NCI-H1694 treated with DMSO at 0.1 percent for 48 hours (cell line): ENCODE measurements around the gene ELAPOR2.
A peak's percentile ranks its signal among the peaks of the same experiment; 100 is the strongest.
"Not testable (repeated sequence)": the region's sequence is repeated elsewhere in the genome, so short reads cannot be mapped to it uniquely, and the experiment has no call there.

Experiments used
- DNase-seq: peaks from one replicate; lab custom pipeline; 2025; lab: John Stamatoyannopoulos, UW

Gene ELAPOR2

DNA sequence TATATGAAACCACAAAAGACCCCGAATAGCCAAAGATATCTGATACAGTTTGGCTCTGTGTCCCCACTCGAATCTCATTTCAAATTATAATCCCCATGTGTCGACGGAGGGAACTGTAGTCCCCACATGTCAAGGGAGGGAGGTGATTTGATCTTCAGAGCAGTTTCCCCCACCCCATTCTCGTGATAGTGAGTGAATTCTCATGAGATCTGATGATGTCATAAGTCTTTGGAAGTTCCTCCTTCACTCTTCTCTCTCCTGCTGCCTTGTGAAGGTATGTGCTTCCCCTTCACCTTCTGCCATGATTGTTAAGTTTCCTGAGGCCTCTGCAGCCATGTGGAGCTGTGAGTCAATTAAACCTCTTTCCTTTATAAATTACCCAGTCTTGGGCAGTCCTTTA is 13.0 kb downstream of the ELAPOR2 start:
- DNase-seq, result no peak

DNA sequence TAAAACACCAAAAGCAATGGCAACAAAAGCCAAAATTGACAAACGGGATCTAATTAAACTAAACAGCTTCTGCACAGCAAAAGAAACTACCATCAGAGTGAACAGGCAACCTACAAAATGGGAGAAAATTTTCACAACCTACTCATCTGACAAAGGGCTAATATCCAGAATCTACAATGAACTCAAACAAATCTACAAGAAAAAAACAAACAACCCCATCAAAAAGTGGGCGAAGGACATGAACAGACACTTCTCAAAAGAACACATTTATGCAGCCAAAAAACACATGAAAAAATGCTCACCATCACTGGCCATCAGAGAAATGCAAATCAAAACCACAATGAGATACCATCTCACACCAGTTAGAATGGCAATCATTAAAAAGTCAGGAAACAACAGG is 14.7 kb downstream of the ELAPOR2 start:
- not testable (repeated sequence) for DNase-seq

DNA sequence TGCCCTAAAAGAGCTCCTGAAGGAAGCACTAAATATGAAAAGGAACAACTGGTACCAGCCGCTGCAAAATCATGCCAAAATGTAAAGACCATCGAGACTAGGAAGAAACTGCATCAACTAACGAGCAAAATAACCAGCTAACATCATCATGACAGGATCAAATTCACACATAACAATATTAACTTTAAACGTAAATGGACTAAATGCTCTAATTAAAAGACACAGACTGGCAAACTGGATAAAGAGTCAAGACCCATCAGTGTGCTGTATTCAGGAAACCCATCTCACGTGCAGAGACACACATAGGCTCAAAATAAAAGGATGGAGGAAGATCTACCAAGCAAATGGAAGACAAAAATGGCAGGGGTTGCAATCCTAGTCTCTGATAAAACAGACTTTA is 17.9 kb downstream of the ELAPOR2 start:
- not testable (repeated sequence) for DNase-seq

DNA sequence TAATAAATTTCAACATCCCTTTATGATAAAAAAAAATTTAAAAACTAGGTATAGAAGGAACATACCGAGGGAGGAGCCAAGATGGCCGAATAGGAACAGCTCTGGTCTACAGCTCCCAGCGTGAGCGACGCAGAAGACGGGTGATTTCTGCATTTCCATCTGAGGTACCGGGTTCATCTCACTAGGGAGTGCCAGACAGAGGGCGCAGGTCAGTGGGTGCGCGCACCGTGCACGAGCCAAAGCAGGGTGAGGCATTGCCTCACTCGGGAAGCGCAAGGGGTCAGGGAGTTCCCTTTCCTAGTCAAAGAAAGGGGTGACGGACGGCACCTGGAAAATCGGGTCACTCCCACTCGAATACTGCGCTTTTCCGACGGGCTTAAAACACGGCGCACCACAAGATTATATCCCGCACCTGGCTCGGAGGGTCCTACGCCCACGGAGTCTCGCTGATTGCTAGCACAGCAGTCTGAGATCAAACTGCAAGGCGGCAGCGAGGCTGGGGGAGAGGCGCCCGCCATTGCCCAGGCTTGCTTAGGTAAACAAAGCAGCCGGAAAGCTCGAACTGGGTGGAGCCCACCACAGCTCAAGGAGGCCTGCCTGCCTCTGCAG is 19.7 kb downstream of the ELAPOR2 start:
- peak; percentile 76 for DNase-seq

DNA sequence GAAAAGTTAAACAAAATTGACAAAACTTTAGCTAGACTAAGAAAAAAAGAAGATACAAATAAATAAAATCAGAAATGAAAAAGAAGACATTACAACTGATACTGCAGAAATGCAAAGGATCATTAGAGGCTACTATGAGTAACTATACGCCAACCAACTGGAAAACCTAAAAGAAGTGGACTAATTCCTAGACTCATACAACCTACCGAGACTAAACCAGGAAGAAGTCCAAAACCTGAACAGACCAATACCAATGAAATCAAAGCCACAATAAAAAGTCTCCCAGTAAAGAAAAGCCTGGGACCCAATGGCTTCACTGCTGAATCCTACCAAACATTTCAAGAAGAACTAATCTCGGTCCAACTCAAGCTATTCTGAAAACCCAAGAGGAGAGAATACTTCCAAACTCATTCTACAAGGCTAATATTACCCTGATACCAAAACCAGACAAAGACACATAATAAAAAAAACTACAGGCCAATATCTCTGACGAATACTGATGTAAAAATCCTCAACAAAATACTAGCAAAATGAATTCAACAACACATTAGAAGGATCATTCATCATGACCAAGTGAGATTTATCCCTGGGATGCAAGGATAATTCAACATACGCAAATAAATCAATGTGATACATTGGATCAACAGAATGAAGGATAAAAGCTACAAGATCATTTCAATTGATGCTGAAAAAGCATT is 20.3 kb downstream of the ELAPOR2 start:
- peak; percentile 76 for DNase-seq

DNA sequence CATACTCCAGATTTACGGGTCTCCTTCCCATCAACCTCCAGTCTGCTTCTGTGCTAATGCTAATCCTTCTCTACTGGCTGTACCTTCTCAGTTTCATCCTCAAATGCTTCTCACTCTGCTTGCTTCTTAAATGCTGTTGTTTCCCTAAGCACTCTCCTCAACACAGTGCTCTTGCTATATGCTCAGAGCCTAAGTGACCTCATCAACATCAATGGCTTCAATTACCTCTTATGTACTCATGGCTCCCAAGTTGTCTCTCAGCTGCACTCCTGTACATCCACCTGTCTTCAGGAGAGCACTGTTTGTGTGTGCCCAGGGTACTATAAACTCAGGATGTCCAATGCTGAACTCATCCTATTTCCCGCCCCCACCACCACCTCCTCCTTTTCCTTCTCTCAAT is 22.5 kb downstream of the ELAPOR2 start:
- DNase-seq, result no peak

DNA sequence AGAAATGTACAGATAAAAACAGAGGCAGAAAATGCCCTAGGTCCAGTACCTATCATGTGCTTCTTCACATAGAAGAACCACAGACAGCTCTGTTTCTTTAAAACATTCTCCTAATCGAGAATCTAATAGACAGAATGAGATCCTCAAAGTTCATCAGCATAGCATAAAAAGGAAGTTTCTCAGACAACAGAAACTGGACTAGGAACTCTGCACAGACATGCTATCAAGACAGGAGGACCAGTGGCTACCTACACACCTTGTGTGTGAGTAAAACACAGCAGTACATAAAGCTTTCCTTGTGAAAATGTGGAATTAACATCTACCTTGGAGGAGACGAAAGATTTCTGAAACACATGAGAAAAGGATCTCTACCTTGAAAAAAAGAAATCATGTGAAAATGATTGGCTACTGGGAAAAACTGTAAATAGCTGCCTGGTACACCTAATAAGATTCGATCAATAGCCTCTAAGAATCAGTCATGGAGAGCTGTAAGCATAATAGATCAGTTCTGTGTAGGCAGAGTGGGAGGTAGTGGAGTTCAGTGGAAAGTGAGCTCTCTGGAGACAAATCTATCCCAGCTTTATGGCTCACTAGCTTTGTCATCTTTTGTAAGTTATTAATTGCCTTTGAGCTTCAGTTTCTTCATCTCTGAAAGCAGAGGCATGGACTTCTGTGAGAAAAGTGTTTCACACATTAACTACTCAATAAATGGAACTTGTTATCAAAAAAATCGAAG is 26.7 kb downstream of the ELAPOR2 start:
- DNase-seq, result no peak

DNA sequence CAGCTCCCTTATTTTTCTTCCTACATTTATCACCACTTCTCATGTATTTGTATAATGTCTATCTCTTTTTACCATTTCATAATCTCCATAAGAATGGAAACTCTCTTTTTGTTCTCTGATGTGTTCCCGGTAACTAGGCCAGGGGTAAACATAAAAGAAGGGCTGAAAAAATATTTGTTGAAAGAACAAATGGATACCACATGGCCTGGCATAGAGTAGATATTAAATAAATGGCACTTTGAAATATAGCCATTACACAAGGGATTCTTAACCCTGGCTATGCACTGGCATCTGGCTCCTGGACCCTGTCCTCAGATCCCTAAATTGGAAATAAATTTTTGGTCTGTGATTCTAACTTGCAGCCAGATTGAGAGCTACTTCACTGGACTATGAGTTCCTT is 30.4 kb downstream of the ELAPOR2 start:
- DNase-seq, result no peak

DNA sequence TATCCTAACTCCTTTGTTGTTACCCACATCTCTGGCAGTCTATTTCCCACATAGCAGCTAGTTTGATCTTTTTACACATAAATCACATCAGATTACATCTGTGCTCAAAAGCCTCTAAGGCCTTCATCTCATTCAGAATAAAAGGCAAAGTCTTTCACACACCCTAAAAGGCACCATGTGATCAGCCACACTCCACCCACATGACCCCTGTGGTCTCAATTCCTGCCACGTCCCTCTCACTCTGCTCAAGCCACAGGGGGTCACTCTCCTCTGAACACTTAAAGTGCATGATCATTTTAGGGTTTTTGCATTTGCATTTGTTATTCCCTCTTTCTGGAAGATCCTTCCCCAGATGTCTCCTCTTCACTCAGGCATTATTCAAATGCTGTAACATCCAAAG is 30.8 kb downstream of the ELAPOR2 start:
- DNase-seq, result no peak

DNA sequence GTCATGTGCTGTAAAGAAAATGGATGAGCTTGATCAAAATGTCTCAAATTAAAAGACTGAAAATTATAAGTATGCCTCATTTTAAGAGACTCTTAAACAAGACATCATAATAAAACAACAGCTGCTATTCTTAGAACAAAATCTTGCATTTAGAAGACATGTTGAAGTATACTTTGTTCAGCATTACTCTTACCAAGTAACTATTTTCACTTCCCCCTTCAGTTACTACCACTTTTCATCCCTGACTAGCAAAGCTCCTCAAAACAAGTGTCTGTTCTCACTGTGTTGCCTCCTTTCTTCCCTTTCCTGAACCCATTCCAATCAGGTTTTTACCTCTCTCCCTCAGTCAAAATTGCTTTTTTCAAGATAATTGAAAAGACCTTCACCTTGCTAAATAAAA is 31.6 kb downstream of the ELAPOR2 start:
- no peak for DNase-seq

DNA sequence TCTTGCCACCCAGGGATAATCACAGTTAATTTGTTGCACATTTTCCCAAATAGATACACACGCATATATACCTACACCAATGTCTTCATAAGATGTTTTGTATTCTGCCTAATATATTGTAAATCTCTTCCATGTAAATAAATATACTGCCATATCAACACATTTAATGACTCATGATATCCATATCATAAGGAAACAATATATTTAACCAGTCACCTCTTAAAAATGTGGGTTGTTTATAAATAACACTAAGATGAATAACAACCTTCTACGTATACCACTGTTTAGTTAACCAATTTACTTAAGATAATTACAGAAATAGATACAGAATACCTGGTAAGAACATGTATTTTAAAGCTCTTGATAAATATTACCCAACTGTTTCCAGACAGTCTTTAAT is 38.2 kb downstream of the ELAPOR2 start:
- DNase-seq, result no peak

DNA sequence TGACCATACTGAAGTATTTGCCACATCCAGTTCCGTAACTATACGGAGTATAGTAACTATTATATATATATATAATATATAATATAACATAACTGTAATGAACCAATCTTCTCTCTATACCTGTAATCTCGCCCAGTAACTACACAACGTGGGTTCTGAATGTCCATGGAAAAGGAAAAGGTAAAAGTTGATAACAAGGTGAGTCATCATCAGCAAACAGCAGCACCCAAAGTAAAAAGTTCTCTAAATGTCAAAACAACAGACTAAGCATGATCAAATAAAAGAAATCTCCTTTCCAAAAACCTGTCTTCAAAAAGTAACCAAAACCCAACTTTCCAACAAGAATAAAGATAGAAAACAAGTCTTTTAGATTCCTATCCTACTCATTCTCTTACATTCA is 42.8 kb downstream of the ELAPOR2 start:
- no peak for DNase-seq

DNA sequence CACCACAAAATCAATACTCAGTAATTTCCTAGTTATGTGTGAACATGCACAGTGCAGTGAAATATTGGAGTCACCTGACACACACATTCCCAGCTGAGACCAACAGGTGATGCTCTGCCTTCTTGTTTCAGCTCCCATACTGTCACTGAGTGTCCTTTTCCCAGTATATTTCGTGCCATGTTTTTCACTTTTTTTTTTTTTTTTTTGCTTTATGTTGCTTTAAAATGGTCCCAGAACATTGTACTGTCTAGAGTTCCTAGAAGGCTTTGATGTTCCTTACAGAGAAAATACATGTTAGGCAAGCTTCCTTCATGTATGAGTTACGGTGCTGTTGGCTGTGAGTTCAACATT is 45.6 kb downstream of the ELAPOR2 start:
- no peak for DNase-seq

DNA sequence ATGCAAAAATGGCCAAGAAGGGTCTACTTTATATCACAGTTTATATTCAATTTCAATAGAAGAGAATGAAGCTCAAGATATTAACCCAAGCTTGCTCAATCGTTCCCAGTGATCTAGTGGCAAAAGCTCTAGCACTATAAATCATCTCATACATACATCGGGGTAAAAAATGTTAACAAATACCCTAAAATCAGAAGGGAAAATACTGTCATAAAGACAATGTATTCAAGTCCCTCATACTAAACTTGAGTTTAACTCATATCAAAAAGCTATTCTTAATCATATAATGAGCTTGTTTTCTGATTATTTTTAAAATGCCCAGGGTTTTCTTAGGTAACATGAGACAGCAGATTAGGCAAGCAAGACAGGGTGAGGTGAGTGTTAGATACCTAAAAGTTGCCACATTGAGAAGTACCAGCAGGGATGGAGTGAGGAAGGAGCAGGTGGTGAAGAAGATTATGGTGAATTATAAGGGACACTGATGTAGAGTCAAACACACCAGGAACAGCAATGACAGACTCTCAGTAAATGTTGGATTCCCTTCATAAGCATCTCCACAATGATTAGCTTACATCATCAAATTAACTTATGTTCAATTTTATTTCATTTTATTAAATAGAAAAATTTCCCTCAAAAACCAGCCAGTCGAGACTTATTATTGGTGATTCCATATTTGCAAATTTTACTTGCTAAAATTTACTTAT is 46.2 kb downstream of the ELAPOR2 start:
- DNase-seq, result no peak
